ENCODE results near the gene P2RX2.
"Not testable (repeated sequence)": the region's sequence is repeated elsewhere in the genome, so short reads cannot be mapped to it uniquely, and the experiment has no call there.

The P2RX2 gene

DNA sequence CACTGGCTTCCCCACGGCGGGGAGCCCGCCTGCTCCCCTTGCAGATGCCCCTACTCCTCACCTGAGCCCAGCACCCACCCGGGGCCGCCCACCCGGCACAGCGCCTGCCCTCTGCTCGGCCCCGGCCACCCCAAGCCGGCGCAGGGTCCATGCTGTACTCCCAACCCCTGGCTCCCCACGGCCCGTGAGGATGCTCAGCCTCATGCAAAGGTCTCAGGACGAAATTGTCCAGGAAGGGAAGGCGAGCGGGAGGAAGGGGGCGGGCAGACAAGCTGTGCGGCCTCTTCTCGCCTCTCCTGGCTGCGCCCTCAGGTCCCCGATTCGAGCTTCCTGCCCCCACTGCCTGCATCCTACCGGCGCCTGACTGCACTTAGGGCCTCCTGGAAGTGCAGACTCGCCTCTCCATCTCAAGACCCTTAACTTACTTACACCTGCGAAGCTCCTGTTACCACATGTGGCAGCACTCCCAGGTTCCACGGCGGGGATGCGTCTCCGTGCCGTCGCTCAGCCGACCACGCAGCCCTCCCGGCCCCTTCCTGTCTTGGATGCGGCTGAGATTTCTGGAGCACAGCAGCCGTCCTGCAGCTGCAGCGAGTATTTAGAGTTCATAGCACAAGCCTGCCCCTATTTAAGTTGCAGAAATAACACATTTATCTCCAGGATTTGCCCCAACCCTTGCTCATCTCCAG lies 26.1 kb upstream of the P2RX2 start:
- peaks cover 20% of the 10 kb centered on the region for H3K4me1 Mint-ChIP-seq

GRCh38 chr12:132593071-132593470 lies 25.5 kb upstream of the P2RX2 start:
- peaks cover 26% of the 10 kb centered on the region for H3K4me1 Mint-ChIP-seq
- H3K9me3 Mint-ChIP-seq = peaks cover 4% of the 10 kb centered on the region
- H3K27ac Mint-ChIP-seq = no peak overlapping the region
- H3K4me3 Mint-ChIP-seq = no peak overlapping the region
- H3K36me3 Mint-ChIP-seq = no peaks in the 10 kb centered on the region
- no peak for ATAC-seq
- H3K27me3 Mint-ChIP-seq = peaks cover 37% of the 10 kb centered on the region

More for the DNA sequence above, 26.1 kb upstream of the P2RX2 start:
- no peak for ATAC-seq
- Mint-ChIP-seq H3K27ac (no peak overlapping the region), H3K27me3 (peaks cover 30% of the 10 kb centered on the region), H3K4me3 (no peak overlapping the region), H3K36me3 (no peaks in the 10 kb centered on the region), H3K9me3 (peaks cover under 1% of the 10 kb centered on the region)

GRCh38 chr12:132593521-132593920 lies 25.1 kb upstream of the P2RX2 start:
- no peak for ATAC-seq
- Mint-ChIP-seq H3K36me3 (no peaks in the 10 kb centered on the region), H3K4me3 (no peak overlapping the region), H3K27ac (no peak overlapping the region), H3K9me3 (peaks cover 4% of the 10 kb centered on the region), H3K27me3 (peaks cover 39% of the 10 kb centered on the region), H3K4me1 (peaks cover 28% of the 10 kb centered on the region)

DNA sequence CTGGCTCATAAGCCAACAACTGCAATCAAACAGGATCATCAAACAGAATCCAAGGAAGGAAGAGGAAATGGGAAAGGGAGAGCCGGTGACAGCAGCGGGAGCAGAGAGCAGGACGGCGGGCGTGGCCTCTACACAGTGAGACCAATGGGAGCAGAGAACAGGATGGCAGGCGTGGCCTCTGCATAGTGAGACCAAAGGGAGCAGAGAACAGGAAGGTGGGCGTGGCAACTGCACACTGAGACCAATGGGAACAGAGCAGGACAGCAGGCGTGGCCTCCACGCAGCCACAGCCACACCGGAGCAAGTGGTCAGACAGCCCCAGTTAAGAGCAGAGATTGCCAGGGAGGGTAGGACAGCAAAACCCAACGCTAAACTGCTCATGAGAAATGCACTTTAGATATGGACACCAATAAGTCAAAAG lies 24.6 kb upstream of the P2RX2 start:
- H3K27me3 Mint-ChIP-seq = peaks cover 44% of the 10 kb centered on the region
- peaks cover 4% of the 10 kb centered on the region for H3K9me3 Mint-ChIP-seq
- no peaks in the 10 kb centered on the region for H3K36me3 Mint-ChIP-seq
- ATAC-seq = no peak
- peaks cover 32% of the 10 kb centered on the region for H3K4me1 Mint-ChIP-seq
- H3K27ac Mint-ChIP-seq = no peak overlapping the region
- no peak overlapping the region for H3K4me3 Mint-ChIP-seq

GRCh38 chr12:132595183-132595582 lies 23.4 kb upstream of the P2RX2 start:
- no peaks in the 10 kb centered on the region for H3K36me3 Mint-ChIP-seq
- H3K9me3 Mint-ChIP-seq = peaks cover 4% of the 10 kb centered on the region
- no peak overlapping the region for H3K27ac Mint-ChIP-seq
- peaks cover 36% of the 10 kb centered on the region for H3K4me1 Mint-ChIP-seq
- no peak overlapping the region for H3K4me3 Mint-ChIP-seq
- no peak for ATAC-seq
- peaks cover 45% of the 10 kb centered on the region for H3K27me3 Mint-ChIP-seq

GRCh38 chr12:132596016-132596415 lies 22.6 kb upstream of the P2RX2 start:
- no peak overlapping the region for H3K27ac Mint-ChIP-seq
- no peak overlapping the region for H3K4me3 Mint-ChIP-seq

GRCh38 chr12:132597333-132598316 lies 21.0 kb upstream of the P2RX2 start:
- H3K27ac Mint-ChIP-seq = peak overlapping the region; percentile 44
- no peak for ATAC-seq

More at GRCh38 chr12:132596016-132596415, 22.6 kb upstream of the P2RX2 start:
- H3K9me3 Mint-ChIP-seq = peaks cover 4% of the 10 kb centered on the region
- ATAC-seq = no peak
- no peaks in the 10 kb centered on the region for H3K36me3 Mint-ChIP-seq
- H3K4me1 Mint-ChIP-seq = peaks cover 44% of the 10 kb centered on the region
- H3K27me3 Mint-ChIP-seq = peaks cover 45% of the 10 kb centered on the region

GRCh38 chr12:132599502-132599901 lies 19.1 kb upstream of the P2RX2 start:
- not testable (repeated sequence) for ATAC-seq, H3K27ac Mint-ChIP-seq, H3K36me3 Mint-ChIP-seq, H3K9me3 Mint-ChIP-seq
- Mint-ChIP-seq H3K27me3 (peaks cover 44% of the 10 kb centered on the region), H3K4me3 (peak overlapping the region; percentile 30), H3K4me1 (peaks cover 40% of the 10 kb centered on the region)

More at GRCh38 chr12:132597333-132598316, 21.0 kb upstream of the P2RX2 start:
- peaks cover 46% of the 10 kb centered on the region for H3K27me3 Mint-ChIP-seq
- peak overlapping the region; percentile 84 for H3K4me3 Mint-ChIP-seq
- peaks cover 4% of the 10 kb centered on the region for H3K9me3 Mint-ChIP-seq
- H3K36me3 Mint-ChIP-seq = no peaks in the 10 kb centered on the region
- H3K4me1 Mint-ChIP-seq = peaks cover 47% of the 10 kb centered on the region

DNA sequence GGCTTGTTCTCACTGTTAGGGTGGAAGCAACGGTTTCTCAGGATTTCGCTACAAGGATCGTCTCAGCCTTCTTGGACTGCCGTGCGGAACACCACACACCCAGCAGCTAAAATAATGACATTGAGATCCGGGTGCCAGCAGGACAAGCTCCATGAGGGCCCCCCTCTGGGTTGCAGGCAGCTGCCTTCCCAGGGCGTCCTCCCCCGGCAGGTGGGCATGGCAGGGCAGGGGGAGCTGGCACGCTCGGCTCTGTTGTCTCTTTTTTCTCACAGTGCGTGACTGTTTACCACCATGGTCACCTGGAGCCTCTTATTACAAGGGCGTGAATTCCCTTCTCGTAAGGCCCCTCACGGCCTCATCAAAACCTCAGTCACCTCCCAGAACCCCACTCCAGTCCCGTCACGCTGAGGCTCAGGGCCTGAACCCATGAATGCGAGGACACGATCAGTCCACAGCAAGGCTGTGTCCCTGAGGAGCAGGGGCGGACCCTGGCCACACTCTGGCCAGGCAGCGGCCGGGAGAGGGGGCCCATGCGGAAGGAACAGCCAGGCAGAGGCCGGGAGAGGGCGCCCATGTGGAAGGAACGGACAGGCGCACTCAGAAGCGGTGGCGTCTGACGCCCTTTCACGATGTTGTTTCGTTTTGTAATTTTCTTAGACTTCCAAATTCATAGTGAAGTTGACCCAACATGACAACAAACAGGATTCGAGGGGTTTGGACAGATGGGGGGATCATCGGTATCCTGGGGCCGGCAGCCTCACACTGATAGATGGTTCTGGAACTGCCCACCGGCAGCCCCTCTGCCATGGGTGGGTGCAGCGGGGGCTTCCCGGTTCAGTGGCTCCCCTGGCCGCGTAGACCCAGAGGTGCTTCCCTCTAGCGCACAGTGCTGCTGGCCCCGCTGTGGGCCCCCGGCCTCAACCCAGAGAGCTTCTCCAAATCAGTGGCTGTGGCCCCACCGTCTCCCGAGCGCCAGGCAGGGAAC lies 18.2 kb upstream of the P2RX2 start:
- Mint-ChIP-seq H3K4me3 (peak overlapping the region; percentile 70), H3K4me1 (peaks cover 38% of the 10 kb centered on the region), H3K9me3 (peaks cover 4% of the 10 kb centered on the region), H3K27me3 (peaks cover 52% of the 10 kb centered on the region), H3K27ac (peak overlapping the region; percentile 52), H3K36me3 (no peaks in the 10 kb centered on the region)
- ATAC-seq = peak; percentile 65

DNA sequence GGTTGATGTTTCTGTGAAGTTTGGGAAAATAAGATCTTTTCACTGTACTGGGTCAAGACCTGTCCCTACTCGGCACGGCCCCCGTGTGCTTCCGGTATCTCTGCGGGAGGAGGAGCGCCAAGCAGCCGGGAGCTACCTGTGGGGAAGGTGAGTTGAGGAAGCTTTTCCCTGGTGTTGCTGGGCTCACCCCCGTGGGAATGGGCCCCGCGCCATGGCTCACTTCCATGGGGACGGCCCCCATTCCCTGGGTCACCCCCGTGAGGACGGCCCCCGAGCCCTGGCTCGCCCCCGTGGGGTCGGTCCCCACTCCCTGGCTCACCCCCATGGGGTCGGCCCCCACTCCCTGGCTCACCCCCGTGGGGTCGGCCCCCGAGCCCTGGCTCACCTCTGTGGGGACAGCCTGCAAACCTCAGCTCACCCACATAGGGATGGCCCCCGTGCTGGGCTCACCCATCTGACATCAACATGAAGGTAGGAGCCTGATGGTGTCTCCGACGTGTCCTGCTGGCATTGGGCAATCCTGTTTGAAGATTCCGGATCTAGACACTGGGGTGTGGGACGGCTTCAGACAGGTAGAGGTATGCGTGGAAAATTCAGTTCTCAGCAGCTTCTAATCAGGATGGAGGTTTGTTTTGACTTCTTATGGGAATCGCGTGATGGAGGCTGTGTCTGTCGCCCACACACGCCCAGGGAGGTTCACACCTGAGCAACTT lies 17.2 kb upstream of the P2RX2 start:
- Mint-ChIP-seq H3K27me3 (peaks cover 56% of the 10 kb centered on the region), H3K9me3 (peaks cover 4% of the 10 kb centered on the region), H3K36me3 (no peaks in the 10 kb centered on the region), H3K4me1 (peaks cover 32% of the 10 kb centered on the region), H3K4me3 (peak overlapping the region; percentile 70), H3K27ac (peak overlapping the region; percentile 52)
- peak; percentile 60 for ATAC-seq

- ATAC-seq = no peak
- H3K27me3 Mint-ChIP-seq = peaks cover 60% of the 10 kb centered on the region
- no peak overlapping the region for H3K27ac Mint-ChIP-seq
- no peak overlapping the region for H3K4me3 Mint-ChIP-seq
- peaks cover 24% of the 10 kb centered on the region for H3K4me1 Mint-ChIP-seq
- H3K36me3 Mint-ChIP-seq = no peaks in the 10 kb centered on the region
- peaks cover 1% of the 10 kb centered on the region for H3K9me3 Mint-ChIP-seq
Measured at GRCh38 chr12:132602572-132603239, 15.9 kb upstream of the P2RX2 start.

- no peak overlapping the region for H3K4me3 Mint-ChIP-seq
- H3K4me1 Mint-ChIP-seq = peaks cover 19% of the 10 kb centered on the region
- H3K27ac Mint-ChIP-seq = no peak overlapping the region
- H3K36me3 Mint-ChIP-seq = no peaks in the 10 kb centered on the region
- H3K9me3 Mint-ChIP-seq = no peaks in the 10 kb centered on the region
- ATAC-seq = no peak
- peaks cover 62% of the 10 kb centered on the region for H3K27me3 Mint-ChIP-seq
Measured at GRCh38 chr12:132603240-132604150, 15.1 kb upstream of the P2RX2 start.

DNA sequence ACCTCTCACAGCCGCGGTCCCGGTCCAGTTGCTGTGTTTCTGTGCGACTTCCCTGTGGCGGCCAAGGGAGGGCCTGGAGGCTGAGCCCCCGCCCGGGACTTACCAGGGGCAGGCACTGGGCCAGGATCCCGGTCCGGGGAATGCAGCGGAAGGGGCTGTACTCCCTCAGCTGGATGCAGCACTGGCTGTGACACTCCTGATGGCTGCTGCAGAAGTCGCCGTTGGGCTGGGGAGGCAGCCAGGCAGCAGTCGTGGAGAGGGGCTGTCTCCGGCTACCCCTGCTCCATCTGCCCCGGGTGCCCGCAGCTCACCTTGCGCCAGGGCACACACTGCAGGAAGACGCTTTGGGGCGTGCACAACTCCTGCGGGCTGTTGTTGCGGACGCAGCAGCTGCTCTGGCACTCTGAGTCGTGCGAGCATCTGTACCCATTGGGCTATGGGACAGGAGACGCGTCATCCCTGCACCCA lies 14.4 kb upstream of the P2RX2 start:
- Mint-ChIP-seq H3K4me3 (no peak overlapping the region), H3K4me1 (peaks cover 13% of the 10 kb centered on the region), H3K36me3 (no peaks in the 10 kb centered on the region), H3K27ac (no peak overlapping the region), H3K9me3 (no peaks in the 10 kb centered on the region), H3K27me3 (peaks cover 64% of the 10 kb centered on the region)
- ATAC-seq = no peak

Measured in stimulated activated memory B cell treated with anti-CD40 and anti-IgM and Interleukin-4, amounts not matched to agents 10 μg/mL and 1 μg/mL and 100 μg/mL, for 72 hours (primary cell).